ENCODE measurements around the gene GHITM. TPM values are rescaled to one million over a fixed set of nuclear protein-coding genes. Genes with fewer than 3 reads are reported as not detected.
"Not testable (repeated sequence)": the region's sequence is repeated elsewhere in the genome, so short reads cannot be mapped to it uniquely, and the experiment has no call there.

The GHITM gene
- total and polyA plus RNA-seq, 2 donors (not counting 1 experiment from before 2014, with no cell fraction given) = 167 to 259 TPM

DNA sequence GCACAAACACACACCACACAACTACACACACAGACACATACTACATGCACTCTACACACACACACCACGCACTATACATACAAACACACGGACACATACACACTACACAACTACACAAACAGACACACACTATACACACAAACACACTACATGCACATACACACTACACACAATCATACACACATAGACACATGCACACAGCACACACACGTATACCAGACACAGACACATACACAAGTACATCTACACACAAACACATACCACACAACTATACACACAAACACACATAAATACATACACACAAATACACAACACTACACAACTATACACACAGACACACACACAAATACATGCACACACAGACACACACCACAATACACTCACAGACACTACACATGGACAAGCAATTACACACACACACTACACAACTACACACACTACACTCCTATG is 38.9 kb downstream of the GHITM start:
- no peak overlapping the region for H3K9ac ChIP-seq (ENCODE audit: insufficient read depth, low read length)
- H3K4me3 ChIP-seq (replicated peaks in 1 of 4; ENCODE audit: control extremely low read depth in 1 of 4, insufficient read depth in 1 of 4, low read depth in 3 of 4, low read length in 4 of 4) = no peak overlapping the region
- no peak overlapping the region for H3K27ac ChIP-seq (ENCODE audit: insufficient read depth, low read length)
- no peaks in the 10 kb centered on the region for H3K4me1 ChIP-seq (ENCODE audit: control insufficient read depth, extremely low read depth, insufficient read depth, low read length)
- TF ChIP-seq, protein P1, sequence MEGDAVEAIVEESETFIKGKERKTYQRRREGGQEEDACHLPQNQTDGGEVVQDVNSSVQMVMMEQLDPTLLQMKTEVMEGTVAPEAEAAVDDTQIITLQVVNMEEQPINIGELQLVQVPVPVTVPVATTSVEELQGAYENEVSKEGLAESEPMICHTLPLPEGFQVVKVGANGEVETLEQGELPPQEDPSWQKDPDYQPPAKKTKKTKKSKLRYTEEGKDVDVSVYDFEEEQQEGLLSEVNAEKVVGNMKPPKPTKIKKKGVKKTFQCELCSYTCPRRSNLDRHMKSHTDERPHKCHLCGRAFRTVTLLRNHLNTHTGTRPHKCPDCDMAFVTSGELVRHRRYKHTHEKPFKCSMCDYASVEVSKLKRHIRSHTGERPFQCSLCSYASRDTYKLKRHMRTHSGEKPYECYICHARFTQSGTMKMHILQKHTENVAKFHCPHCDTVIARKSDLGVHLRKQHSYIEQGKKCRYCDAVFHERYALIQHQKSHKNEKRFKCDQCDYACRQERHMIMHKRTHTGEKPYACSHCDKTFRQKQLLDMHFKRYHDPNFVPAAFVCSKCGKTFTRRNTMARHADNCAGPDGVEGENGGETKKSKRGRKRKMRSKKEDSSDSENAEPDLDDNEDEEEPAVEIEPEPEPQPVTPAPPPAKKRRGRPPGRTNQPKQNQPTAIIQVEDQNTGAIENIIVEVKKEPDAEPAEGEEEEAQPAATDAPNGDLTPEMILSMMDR (conservative IDR thresholded peaks at IDR 0.05 in 1 of 2, IDR thresholded peaks at IDR 0.05 in 1 of 2; ENCODE audit: low read depth in 1 of 2, low read length in 2 of 2) = no peak
- no peak for TF ChIP-seq EZH2 (IDR thresholded peaks at IDR 0.05; ENCODE audit: low read length, missing control alignments)
- no peaks in the 10 kb centered on the region for H3K27me3 ChIP-seq (ENCODE audit: control insufficient read depth, insufficient read depth, low read length)
- no peaks in the 10 kb centered on the region for H4K20me1 ChIP-seq (ENCODE audit: control insufficient read depth, extremely low read depth, insufficient read depth, low read length)
- H3K79me2 ChIP-seq (ENCODE audit: control insufficient read depth, insufficient read depth, low read length) = no peaks in the 10 kb centered on the region
- DNase-seq (ENCODE audit: low read depth in 2 of 2) = no peak
- H3K36me3 ChIP-seq (ENCODE audit: control insufficient read depth, insufficient read depth, low read length) = no peaks in the 10 kb centered on the region
- no peaks in the 10 kb centered on the region for H3K9me3 ChIP-seq (ENCODE audit: control insufficient read depth, insufficient read depth, low read depth, low read length)
- no peak overlapping the region for H2AFZ ChIP-seq (ENCODE audit: low read length)
- H3K4me2 ChIP-seq (ENCODE audit: extremely low read depth, insufficient read depth, low read length) = no peak overlapping the region

DNA sequence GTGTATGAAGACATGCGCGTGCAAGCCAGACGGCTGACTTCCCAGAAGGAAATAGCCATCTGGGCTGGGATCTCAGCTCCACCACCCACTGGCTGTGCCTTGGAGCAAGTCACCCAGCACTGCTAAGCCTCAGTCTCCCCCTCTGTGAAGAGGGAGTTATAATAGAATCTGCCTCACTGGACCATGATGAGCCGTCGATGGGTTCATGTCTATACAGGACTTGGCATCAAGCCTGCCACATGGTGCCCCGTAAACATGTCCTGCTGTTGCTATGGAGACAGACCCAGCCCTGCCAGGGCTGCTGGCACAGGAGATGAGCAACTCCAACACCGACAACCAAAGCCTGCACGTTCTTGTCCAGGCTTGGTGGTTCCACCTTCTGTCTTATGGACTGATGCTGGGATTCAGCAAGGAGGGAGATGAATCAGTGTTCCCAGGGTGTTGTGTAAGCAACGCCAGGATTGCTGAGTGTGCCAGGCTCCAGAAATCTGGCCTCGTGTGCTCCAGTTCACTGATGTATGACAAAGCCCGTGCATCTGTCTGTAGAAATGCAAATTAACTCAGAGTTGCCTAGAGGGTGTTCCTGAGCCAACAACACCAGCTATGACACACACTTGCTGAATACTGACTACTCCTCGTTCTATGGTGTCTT is 39.9 kb downstream of the GHITM start:
- no peak overlapping the region for H3K4me2 ChIP-seq (ENCODE audit: extremely low read depth, insufficient read depth, low read length)
- H3K79me2 ChIP-seq (ENCODE audit: control insufficient read depth, insufficient read depth, low read length) = no peaks in the 10 kb centered on the region
- no peak overlapping the region for H3K4me3 ChIP-seq (replicated peaks in 1 of 4; ENCODE audit: control extremely low read depth in 1 of 4, insufficient read depth in 1 of 4, low read depth in 3 of 4, low read length in 4 of 4)
- TF ChIP-seq, protein P1 (conservative IDR thresholded peaks at IDR 0.05 in 1 of 2, IDR thresholded peaks at IDR 0.05 in 1 of 2; ENCODE audit: low read depth in 1 of 2, low read length in 2 of 2) = no peak
- TF ChIP-seq EZH2 (IDR thresholded peaks at IDR 0.05; ENCODE audit: low read length, missing control alignments) = no peak
- H2AFZ ChIP-seq (ENCODE audit: low read length) = no peak overlapping the region
- H3K9ac ChIP-seq (ENCODE audit: insufficient read depth, low read length) = no peak overlapping the region
- H3K9me3 ChIP-seq (ENCODE audit: control insufficient read depth, insufficient read depth, low read depth, low read length) = no peaks in the 10 kb centered on the region
- H3K36me3 ChIP-seq (ENCODE audit: control insufficient read depth, insufficient read depth, low read length) = no peaks in the 10 kb centered on the region
- H3K27me3 ChIP-seq (ENCODE audit: control insufficient read depth, insufficient read depth, low read length) = no peaks in the 10 kb centered on the region
- no peaks in the 10 kb centered on the region for H3K4me1 ChIP-seq (ENCODE audit: control insufficient read depth, extremely low read depth, insufficient read depth, low read length)
- H4K20me1 ChIP-seq (ENCODE audit: control insufficient read depth, extremely low read depth, insufficient read depth, low read length) = no peaks in the 10 kb centered on the region
- DNase-seq (ENCODE audit: low read depth in 2 of 2) = peak; percentile 6 to 53
- H3K27ac ChIP-seq (ENCODE audit: insufficient read depth, low read length) = no peak overlapping the region

DNA sequence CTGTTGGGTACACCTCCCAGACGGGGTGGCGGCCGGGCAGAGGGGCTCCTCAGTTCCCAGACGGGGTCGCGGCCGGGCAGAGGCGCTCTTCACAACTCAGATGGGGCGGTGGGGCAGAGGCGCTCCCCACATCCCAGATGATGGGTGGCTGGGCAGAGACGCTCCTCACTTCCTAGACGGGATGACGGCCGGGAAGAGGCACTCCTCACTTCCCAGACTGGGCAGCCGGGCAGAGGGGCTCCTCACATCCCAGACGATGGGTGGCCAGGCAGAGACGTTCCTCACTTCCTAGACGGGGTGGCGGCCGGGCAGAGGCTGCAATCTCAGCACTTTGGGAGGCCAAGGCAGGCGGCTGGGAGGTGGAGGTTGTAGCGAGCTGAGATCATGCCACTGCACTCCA is 41.1 kb downstream of the GHITM start:
- H3K4me3 ChIP-seq (replicated peaks in 1 of 4; ENCODE audit: control extremely low read depth in 1 of 4, insufficient read depth in 1 of 4, low read depth in 3 of 4, low read length in 4 of 4); H3K27ac ChIP-seq (ENCODE audit: insufficient read depth, low read length); DNase-seq (ENCODE audit: low read depth in 2 of 2); H3K9me3 ChIP-seq (ENCODE audit: control insufficient read depth, insufficient read depth, low read depth, low read length); H4K20me1 ChIP-seq (ENCODE audit: control insufficient read depth, extremely low read depth, insufficient read depth, low read length); H3K79me2 ChIP-seq (ENCODE audit: control insufficient read depth, insufficient read depth, low read length); H3K4me2 ChIP-seq (ENCODE audit: extremely low read depth, insufficient read depth, low read length); H3K27me3 ChIP-seq (ENCODE audit: control insufficient read depth, insufficient read depth, low read length); H2AFZ ChIP-seq (ENCODE audit: low read length); H3K36me3 ChIP-seq (ENCODE audit: control insufficient read depth, insufficient read depth, low read length); H3K4me1 ChIP-seq (ENCODE audit: control insufficient read depth, extremely low read depth, insufficient read depth, low read length); H3K9ac ChIP-seq (ENCODE audit: insufficient read depth, low read length): not testable (repeated sequence)

Measured in fibroblast of lung (primary cell).